ENCODE results near the gene LYPD5.
A peak's percentile ranks its signal among the peaks of the same experiment; 100 is the strongest.
"Not testable (repeated sequence)": the region's sequence is repeated elsewhere in the genome, so short reads cannot be mapped to it uniquely, and the experiment has no call there.

The LYPD5 gene, protein sequence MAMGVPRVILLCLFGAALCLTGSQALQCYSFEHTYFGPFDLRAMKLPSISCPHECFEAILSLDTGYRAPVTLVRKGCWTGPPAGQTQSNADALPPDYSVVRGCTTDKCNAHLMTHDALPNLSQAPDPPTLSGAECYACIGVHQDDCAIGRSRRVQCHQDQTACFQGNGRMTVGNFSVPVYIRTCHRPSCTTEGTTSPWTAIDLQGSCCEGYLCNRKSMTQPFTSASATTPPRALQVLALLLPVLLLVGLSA

DNA sequence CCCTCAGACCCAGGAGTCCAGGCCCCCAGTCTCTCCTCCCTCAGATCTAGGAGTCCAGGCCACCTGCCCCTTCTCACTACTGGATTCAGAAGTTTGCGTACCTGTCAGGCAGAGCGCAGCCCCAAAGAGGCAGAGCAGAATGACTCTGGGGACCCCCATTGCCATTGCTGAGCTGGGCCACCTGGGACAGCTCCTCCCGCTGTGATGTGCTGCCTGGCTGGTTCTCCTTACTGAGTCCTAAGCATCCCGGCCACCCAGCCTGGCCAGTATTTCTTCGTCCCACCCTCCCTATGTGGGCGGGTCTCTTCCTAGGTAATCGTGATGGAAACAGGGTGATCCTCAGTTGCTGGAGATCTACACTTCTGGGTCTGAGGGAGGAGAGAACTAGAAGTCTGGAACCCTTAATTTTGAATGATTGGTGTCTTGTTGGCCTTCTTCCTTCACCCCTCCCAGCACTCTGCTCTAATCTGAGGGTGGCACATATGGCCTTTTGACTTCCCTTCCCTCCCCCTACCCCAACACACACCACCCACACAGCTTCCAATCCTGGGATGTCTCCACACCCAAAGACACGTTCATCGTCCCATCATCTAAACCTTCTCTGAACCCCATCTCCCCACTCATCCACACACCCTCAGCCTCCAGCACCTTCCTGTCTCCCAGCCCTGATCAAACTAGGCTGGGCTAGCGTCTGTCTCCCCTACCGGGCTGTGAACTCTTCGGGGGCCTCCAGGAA, at the start of gene LYPD5:
Gene LYPD5 (minus strand): TSS at position 232 of the 736 bp plus-strand sequence. CDS start 67 bp downstream, at position 165.
- Histone ChIP-seq H3K27ac (no peak within 1 kb of the TSS), H3K4me3 (no peak within 1 kb of the TSS), H3K9me3 (ENCODE audit: low read depth, low read length) (no peaks in the 10 kb centered on the region), H3K9ac (ENCODE audit: insufficient read length) (no peak within 1 kb of the TSS), H3K36me3 (ENCODE audit: insufficient read depth, low read length) (no peaks in the 10 kb centered on the region)
- TF ChIP-seq POLR2AphosphoS5 (IDR thresholded peaks at IDR 0.05; ENCODE audit: borderline replicate concordance, low read depth, low read length) (no peak), EZH2 (IDR thresholded peaks at IDR 0.05) (no peak), FOXP2 (optimal IDR thresholded peaks at IDR 0.05; ENCODE audit: control extremely low read depth, extremely low read length, insufficient read depth) (no peak)
- no peak for DNase-seq (ENCODE audit: low read depth, low spot score)

DNA sequence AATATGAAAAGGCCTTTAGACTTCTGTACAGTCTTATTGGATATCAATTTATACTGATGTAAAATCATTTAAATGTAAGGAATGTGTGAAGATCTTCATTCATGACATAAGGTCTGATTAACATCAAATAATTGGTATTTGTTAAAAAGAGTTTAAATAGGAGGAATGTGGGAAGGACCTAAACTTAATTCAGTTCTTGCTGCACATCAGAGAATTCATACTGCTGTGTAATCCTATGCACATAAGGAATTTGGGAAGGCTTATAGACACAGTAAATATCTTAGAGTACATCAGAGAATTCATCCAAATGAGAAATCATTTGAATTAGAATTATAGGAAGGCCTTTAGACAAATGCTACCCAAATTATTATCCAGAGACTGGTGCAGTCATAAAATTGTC, 46.6 kb upstream of the LYPD5 start:
- no peak overlapping the region for H3K9ac ChIP-seq (ENCODE audit: insufficient read length)
- TF ChIP-seq FOXP2 (optimal IDR thresholded peaks at IDR 0.05; ENCODE audit: control extremely low read depth, extremely low read length, insufficient read depth) (no peak), EZH2 (IDR thresholded peaks at IDR 0.05) (no peak), POLR2AphosphoS5 (IDR thresholded peaks at IDR 0.05; ENCODE audit: borderline replicate concordance, low read depth, low read length) (no peak)
- no peak for DNase-seq (ENCODE audit: low read depth, low spot score)
- H3K9me3 ChIP-seq (ENCODE audit: low read depth, low read length), result peaks cover 13% of the 10 kb centered on the region; the same call in 1 of the 2 replicates
- no peak overlapping the region for H3K4me3 ChIP-seq
- no peak overlapping the region for H3K27ac ChIP-seq
- H3K36me3 ChIP-seq (ENCODE audit: insufficient read depth, low read length), result peaks cover 20% of the 10 kb centered on the region

DNA sequence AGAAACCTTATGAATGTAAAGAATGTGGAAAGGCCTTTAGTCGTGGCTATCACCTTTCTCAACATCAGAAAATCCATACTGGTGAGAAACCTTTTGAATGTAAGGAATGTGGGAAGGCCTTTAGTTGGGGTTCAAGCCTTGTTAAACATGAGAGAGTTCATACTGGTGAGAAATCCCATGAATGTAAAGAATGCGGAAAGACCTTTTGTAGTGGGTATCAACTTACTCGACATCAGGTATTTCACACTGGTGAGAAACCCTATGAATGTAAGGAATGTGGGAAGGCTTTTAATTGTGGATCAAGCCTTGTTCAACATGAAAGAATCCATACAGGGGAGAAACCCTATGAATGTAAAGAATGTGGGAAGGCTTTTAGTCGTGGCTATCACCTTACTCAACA, 45.6 kb upstream of the LYPD5 start:
- TF ChIP-seq FOXP2 (optimal IDR thresholded peaks at IDR 0.05; ENCODE audit: control extremely low read depth, extremely low read length, insufficient read depth), result no peak
- no peak for TF ChIP-seq POLR2AphosphoS5 (IDR thresholded peaks at IDR 0.05; ENCODE audit: borderline replicate concordance, low read depth, low read length)
- no peak for TF ChIP-seq EZH2 (IDR thresholded peaks at IDR 0.05)
- DNase-seq (ENCODE audit: low read depth, low spot score), result no peak
- Histone ChIP-seq H3K9ac (ENCODE audit: insufficient read length) (no peak overlapping the region), H3K36me3 (ENCODE audit: insufficient read depth, low read length) (peaks cover 28% of the 10 kb centered on the region), H3K27ac (no peak overlapping the region), H3K9me3 (ENCODE audit: low read depth, low read length) (peaks cover 13% of the 10 kb centered on the region; the same call in 1 of the 2 replicates), H3K4me3 (no peak overlapping the region)

DNA sequence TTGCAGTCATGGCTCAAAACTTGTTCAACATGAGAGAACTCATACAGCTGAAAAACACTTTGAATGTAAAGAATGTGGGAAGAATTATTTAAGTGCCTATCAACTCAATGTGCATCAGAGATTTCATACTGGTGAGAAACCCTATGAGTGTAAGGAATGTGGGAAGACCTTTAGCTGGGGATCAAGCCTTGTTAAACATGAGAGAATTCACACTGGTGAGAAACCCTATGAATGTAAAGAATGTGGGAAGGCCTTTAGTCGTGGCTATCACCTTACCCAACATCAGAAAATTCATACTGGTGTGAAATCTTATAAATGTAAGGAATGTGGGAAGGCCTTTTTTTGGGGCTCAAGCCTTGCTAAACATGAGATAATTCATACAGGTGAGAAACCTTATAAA, 45.0 kb upstream of the LYPD5 start:
- Histone ChIP-seq H3K9ac (ENCODE audit: insufficient read length) (no peak overlapping the region), H3K4me3 (no peak overlapping the region), H3K9me3 (ENCODE audit: low read depth, low read length) (peaks cover 13% of the 10 kb centered on the region), H3K36me3 (ENCODE audit: insufficient read depth, low read length) (peaks cover 34% of the 10 kb centered on the region), H3K27ac (no peak overlapping the region)
- no peak for DNase-seq (ENCODE audit: low read depth, low spot score)
- TF ChIP-seq FOXP2 (optimal IDR thresholded peaks at IDR 0.05; ENCODE audit: control extremely low read depth, extremely low read length, insufficient read depth) (no peak), EZH2 (IDR thresholded peaks at IDR 0.05) (no peak), POLR2AphosphoS5 (IDR thresholded peaks at IDR 0.05; ENCODE audit: borderline replicate concordance, low read depth, low read length) (no peak)

DNA sequence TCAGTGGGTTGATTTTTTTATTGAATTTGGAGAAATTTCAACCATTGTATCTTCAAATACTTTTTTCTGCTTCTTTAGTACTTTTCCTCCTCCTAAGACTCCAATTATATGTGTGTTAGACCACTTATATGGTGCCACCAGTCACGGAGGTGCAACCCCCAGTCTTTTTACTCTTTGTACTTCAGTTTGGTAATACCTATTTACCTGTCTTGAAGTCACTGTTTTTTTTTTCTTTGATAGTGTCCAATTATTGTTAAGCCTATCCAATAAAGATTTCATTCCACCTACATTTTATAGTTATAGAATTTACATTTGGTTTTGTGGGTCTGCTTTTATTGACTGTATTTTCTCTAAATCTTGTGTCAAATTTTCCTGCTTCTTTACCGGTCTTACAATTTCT, 39.8 kb upstream of the LYPD5 start:
- Histone ChIP-seq H3K4me3 (no peak overlapping the region), H3K36me3 (ENCODE audit: insufficient read depth, low read length) (peaks cover 66% of the 10 kb centered on the region), H3K9me3 (ENCODE audit: low read depth, low read length) (peaks cover 28% of the 10 kb centered on the region), H3K27ac (no peak overlapping the region), H3K9ac (ENCODE audit: insufficient read length) (no peak overlapping the region)
- TF ChIP-seq FOXP2 (optimal IDR thresholded peaks at IDR 0.05; ENCODE audit: control extremely low read depth, extremely low read length, insufficient read depth), result no peak
- no peak for TF ChIP-seq EZH2 (IDR thresholded peaks at IDR 0.05)
- no peak for TF ChIP-seq POLR2AphosphoS5 (IDR thresholded peaks at IDR 0.05; ENCODE audit: borderline replicate concordance, low read depth, low read length)
- no peak for DNase-seq (ENCODE audit: low read depth, low spot score)

DNA sequence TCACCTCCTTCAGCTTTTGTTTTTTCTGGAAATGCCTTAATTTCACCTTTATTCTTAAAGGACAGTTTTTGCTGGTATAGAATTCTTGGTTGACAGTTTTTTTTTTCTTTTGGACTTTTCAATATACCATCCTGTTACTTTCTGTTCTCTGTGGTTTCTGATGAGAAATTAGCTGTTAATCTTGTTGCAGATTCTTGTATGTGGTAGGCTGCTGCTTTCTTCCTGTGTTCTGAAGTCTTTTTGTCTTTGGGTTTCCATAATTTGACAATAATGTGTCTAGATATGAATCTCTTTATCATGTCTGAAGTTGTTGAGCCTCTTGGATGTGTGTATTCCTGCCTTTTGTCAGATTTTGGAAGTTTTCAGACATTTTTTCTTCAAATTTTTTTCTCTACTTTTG, 36.9 kb upstream of the LYPD5 start:
- Histone ChIP-seq H3K36me3 (ENCODE audit: insufficient read depth, low read length) (peaks cover 72% of the 10 kb centered on the region), H3K27ac (no peak overlapping the region), H3K9ac (ENCODE audit: insufficient read length) (no peak overlapping the region), H3K4me3 (no peak overlapping the region), H3K9me3 (ENCODE audit: low read depth, low read length) (peaks cover 23% of the 10 kb centered on the region)
- TF ChIP-seq EZH2 (IDR thresholded peaks at IDR 0.05) (no peak), POLR2AphosphoS5 (IDR thresholded peaks at IDR 0.05; ENCODE audit: borderline replicate concordance, low read depth, low read length) (no peak), FOXP2 (optimal IDR thresholded peaks at IDR 0.05; ENCODE audit: control extremely low read depth, extremely low read length, insufficient read depth) (no peak)
- no peak for DNase-seq (ENCODE audit: low read depth, low spot score)

DNA sequence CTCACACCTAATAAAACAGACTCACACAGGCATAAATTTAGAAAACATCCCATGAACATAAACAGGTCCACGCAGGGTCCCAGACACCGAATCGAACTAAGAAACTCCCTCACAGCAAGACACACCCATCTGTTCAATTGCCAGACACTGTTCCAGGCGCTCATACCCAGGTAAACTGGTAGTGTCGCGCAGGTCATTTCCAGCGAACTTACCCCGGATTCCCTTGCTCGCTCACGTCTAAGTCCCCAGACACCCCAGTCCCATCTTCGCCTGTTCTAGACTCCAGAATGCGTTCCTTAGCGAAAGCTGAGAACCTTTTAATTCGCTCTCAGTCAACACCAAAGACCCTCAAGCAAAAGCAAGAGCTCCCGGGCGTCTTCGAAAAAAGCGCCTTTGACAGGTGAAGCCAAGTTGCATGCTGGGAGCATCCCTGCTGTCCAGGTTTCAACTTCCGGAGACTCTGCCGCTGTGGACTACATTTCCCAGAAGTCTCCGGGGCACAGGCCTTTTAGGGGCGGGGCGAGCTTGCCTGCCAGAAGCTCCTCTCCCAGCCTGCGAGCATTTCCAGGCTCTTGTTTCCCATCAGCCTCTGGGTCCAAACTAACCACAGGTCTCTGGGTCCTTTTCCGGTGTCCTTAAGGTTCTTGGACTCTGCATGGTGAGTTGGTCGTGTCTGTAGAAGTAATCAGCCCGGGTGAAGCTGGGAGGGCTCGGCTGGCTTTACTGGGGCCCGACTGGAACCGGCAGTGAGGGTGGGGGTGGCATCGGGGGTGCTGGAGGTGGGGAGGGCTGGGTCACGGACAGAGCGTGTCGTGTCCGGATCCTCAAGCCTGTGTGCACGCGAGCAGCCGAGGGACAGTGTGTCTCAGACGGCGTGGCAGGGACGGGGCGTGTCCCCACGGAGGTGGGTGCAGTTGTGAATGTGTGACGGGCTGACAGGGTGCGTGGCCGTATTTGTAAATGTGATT, 24.8 kb upstream of the LYPD5 start, which contains the start of gene ZNF283:
Gene ZNF283 (plus strand): TSS at position 535 of the 968 bp plus-strand sequence. CDS start 6,184 bp downstream, outside the sequence.
- DNase-seq (ENCODE audit: low read depth, low spot score), result peak; percentile 22
- H3K9me3 ChIP-seq (ENCODE audit: low read depth, low read length), result no peaks in the 10 kb centered on the region
- H3K27ac ChIP-seq, result no peak within 1 kb of the TSS
- H3K36me3 ChIP-seq (ENCODE audit: insufficient read depth, low read length), result peaks cover 24% of the 10 kb centered on the region
- H3K4me3 ChIP-seq, result peak within 1 kb of the TSS; percentile 92
- H3K9ac ChIP-seq (ENCODE audit: insufficient read length), result peak within 1 kb of the TSS; percentile 85
- TF ChIP-seq POLR2AphosphoS5 (IDR thresholded peaks at IDR 0.05; ENCODE audit: borderline replicate concordance, low read depth, low read length) (peak; percentile 71), EZH2 (IDR thresholded peaks at IDR 0.05) (no peak)

DNA sequence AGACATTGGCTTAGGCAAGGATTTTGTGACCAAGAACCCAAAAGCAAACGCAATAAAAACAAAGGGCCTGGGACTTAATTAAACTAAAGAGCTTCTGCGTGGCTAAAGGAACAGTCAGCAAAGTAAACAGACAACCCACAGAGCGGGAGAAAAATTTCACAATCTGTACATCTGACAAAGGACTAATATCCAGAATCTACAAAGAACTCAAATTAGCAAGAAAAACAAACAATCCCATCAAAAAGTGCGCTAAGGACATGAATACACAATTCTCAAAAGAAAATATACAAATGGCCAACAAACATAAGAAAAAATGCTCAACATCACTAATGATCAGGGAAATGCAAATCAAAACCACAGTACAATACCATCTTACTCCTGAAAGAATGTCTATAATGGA, 22.3 kb upstream of the LYPD5 start:
- not testable (repeated sequence) for H3K9me3 ChIP-seq (ENCODE audit: low read depth, low read length); DNase-seq (ENCODE audit: low read depth, low spot score); H3K36me3 ChIP-seq (ENCODE audit: insufficient read depth, low read length); H3K9ac ChIP-seq (ENCODE audit: insufficient read length); H3K4me3 ChIP-seq; H3K27ac ChIP-seq

DNA sequence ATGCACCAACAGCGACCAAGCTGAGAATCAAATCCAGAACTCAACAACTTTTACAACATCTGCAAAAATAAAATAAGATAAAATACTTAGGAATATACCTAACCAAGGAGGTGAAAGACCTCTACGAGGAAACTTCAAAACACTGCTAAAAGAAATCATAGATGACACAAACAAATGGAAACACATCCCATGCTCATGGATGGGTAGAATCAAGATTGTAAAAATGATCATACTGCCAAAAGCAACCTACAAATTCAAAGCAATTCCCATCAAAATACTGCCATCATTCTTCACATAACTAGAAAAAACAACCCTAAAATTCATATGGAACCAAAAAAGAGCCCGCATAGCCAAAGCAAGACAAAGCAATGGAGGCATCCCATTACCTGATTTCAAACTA, 21.6 kb upstream of the LYPD5 start:
- not testable (repeated sequence) for H3K9me3 ChIP-seq (ENCODE audit: low read depth, low read length); H3K4me3 ChIP-seq; H3K9ac ChIP-seq (ENCODE audit: insufficient read length); H3K36me3 ChIP-seq (ENCODE audit: insufficient read depth, low read length); H3K27ac ChIP-seq; DNase-seq (ENCODE audit: low read depth, low spot score)

All from SK-N-MC (cell line).